ENCODE results near the gene ANK3.

- TF ChIP-seq POLR2A (IDR thresholded peaks at IDR 0.05) (no peak), POLR2AphosphoS5 (IDR thresholded peaks at IDR 0.05; ENCODE audit: insufficient read depth in 1 of 2, low read depth in 1 of 2) (no peak)
These were observed 131.3 kb downstream of the ANK3 start for GRCh38 chr10:60258429-60258797.

Data from vagina (tissue), 2 donors.